GM18508 (cell line): ENCODE measurements around the gene KRTCAP2.

Experiments used
- ATAC-seq: cut with Tn5 transposase; IDR thresholded peaks from one replicate; pipeline ENCODE4 v1.9.1; 2021; ENCODE audit warnings: moderate number of reproducible peaks; ENCODE audit not compliant: insufficient read depth, unreplicated experiment

KRTCAP2 gene

GRCh38 chr1:155184835-155185782, 12.0 kb upstream of the KRTCAP2 start:
- no peak for ATAC-seq

GRCh38 chr1:155184351-155184811, 11.3 kb upstream of the KRTCAP2 start:
- no peak for ATAC-seq

DNA sequence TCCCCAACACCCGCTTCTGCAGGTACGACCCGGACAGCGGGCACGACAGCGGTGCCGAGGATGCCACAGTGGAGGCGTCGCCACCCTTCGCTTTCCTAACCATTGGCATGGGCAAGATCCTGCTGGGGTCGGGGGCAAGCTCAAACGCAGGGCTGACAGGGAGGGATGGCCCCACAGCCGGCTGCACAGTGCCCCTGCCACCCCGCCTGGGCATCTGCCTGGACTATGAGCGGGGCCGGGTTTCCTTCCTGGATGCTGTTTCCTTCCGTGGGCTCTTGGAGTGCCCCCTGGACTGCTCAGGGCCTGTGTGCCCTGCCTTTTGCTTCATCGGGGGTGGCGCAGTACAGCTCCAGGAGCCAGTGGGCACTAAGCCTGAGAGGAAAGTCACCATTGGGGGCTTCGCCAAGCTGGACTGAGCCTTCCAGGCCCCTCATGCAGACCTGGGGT, 10.7 kb upstream of the KRTCAP2 start:
- ATAC-seq, result no peak

GRCh38 chr1:155182052-155182550, 9.0 kb upstream of the KRTCAP2 start:
- no peak for ATAC-seq

DNA sequence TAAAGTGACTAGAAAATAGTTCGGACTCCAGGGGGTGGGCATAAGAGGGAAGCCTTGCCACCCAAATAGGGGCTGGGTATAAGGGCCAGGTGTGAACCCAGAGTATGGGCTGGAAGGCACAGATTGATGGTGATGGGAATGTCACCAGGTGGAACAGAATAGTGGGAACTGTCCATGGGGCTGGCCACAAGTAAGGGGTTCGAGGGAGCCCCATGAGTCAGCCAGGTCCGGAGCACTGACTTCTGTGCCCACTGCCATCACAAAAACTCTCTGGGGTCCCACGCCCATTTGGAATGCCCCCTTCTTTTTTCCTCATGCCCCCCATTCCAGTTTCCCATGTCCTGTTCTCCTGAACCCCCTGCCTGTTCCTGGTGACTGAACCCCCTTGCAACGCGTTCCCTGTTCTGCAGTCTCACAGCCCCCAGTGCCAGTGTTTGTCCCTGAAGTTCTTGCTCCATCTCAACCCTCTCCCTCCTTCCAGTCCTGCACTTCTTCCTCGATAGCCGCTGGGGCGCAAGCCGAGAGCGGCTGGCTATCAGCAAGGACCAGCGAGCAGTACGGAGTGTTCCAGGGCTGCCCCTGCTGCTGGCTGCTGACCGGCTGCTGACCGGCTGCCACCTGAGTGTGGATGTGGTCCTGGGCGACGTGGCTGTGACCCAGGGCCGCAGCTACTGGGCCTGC, 8.4 kb upstream of the KRTCAP2 start:
- ATAC-seq, result no peak

DNA sequence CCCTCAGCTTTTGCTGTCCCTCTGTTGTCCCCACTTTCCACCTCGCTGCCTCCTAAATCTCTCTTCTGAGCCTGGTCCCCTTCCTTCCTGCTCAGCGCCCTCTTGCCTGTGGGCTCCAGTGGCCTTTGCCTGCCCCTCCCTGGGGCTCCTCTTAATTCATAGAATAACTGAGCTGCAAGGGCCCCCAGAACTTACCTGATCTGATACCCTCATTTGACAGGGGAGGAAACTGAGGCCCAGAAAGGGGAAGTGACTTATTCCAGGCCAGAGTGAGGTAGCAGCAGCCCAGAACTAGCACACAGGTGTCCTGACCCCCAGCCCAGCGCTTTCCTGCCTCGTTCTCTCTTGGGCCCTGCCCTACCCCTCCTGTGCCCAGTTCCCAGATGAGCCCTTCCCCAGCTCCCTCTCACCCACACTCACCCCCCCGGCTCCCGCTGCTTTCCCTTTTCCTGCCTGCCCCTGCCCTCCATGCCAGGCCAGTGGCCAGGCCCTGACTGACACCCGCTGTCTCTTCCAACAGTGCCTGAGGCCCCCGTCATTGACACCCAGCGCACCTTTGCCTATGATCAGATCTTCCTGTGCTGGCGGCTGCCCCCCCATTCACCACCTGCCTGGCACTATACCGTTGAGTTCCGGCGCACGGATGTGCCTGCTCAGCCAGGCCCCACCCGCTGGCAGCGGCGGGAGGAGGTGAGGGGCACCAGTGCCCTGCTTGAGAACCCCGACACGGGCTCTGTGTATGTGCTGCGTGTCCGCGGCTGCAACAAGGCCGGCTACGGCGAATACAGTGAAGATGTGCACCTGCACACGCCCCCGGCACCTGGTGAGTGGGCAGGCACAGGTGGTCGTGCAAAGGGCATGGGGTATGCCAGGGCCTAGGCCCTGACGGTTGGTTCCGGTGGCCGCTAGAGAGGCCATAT, 6.3 kb upstream of the KRTCAP2 start:
- no peak for ATAC-seq

DNA sequence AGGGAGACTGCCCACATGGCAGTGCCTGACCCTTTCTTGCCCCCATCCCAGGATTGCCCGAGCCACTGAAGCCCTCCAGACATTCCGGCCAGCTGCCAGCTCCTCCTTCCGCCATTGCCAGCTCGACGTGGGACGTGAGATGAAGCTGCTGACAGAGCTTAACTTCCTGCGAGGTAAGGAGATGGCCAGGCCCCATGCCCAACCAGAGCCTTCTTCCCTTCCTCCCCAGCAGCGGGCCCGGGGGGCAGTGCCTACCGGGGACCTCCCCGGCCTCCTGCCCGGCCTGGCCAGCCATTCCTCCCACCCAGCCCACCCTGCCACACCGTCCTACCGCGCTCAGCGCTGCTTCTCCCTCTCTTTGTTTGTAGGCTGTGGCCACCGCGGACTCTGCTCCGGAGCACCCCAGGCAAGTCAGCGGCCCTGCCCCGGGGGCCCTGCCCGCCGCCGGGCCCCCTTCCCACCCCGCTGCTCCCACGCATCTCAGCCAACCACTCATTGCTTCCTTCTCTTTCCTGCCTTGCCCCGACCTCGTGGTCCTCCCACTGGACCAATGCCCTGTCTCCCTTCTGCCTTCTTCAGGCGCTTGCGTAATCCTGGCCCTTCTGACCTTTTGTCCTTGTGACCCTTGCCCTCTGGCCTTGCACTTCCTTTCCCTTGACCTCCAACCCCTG, 5.5 kb upstream of the KRTCAP2 start:
- ATAC-seq, result no peak

- ATAC-seq, result no peak
Measured at GRCh38 chr1:155177918-155178281, 4.8 kb upstream of the KRTCAP2 start.

- no peak for ATAC-seq
Measured at GRCh38 chr1:155177192-155177917, 4.3 kb upstream of the KRTCAP2 start.

GRCh38 chr1:155176544-155177071, 3.5 kb upstream of the KRTCAP2 start:
- ATAC-seq, result no peak

GRCh38 chr1:155175927-155176371, 2.8 kb upstream of the KRTCAP2 start:
- no peak for ATAC-seq

- ATAC-seq, result no peak
Measured at GRCh38 chr1:155175281-155175926, 2.3 kb upstream of the KRTCAP2 start.

- ATAC-seq, result no peak
Measured at GRCh38 chr1:155174324-155175280, 1.5 kb upstream of the KRTCAP2 start.

- ATAC-seq, result no peak
Measured at GRCh38 chr1:155173478-155174323, 597 bp upstream of the KRTCAP2 start, which contains the start of gene TRIM46. Gene TRIM46, plus strand, starts transcription at chr1:155173849. Its CDS starts 118 bp downstream, at chr1:155173967.

DNA sequence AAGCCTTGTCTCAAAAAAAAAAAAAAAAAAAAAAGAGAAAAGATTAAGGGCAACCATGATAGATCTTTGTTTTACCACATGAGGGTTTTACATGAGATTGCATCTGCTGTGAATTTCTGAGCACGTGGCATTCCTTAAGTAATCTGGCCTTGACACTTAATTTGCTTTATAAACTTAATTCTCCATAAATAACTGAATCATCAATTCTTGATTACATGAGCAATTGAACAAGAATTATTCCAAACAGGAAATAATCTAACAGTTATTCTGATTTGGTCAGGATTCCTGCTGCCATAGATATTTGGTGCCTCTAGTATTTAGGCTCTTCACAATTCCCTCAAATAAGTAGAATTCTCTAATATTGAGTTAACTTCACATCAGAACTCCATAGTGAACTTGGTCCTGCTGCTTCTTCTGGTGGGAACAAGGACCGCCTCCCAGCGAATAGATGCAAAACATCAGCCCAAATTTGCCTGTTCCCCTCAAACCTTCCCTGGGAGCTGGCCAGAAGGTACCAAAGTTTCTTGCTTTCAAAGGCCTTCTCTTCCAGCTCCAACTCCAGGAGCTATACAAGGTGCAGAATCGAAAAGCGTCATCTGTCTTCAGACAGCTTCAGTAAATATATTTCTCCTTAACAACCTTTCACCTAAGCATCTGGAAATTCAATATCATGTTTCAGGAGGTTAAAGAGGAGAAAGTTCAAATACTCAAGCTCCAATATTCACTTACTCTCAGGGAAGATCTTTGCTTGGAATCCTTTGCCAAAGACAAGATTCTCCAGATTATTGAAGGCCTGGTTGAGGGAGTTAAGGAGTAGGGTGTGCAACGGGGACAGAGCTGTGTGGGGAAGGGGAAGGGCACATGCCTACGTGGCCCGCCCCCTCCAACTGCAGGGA, 1.0 kb downstream of the KRTCAP2 start:
- ATAC-seq, result no peak
